ENCODE results near the gene ACOXL.

- no peak for TF ChIP-seq POLR2A (IDR thresholded peaks at IDR 0.05)
- no peak for TF ChIP-seq CTCF (IDR thresholded peaks at IDR 0.05)
These were observed 290.3 kb downstream of the ACOXL start for GRCh38 chr2:111022633-111023032.

Data from testis (tissue), 2 donors.